HepG2 (cell line): ENCODE measurements around the gene UBAC2. TPM values are rescaled to one million over a fixed set of nuclear protein-coding genes. Genes with fewer than 3 reads are reported as not detected.

Experiments used
- ATAC-seq: fragments of 200-7000 bp; cut with Tn5 transposase; 3 replicates; pipeline ENCODE4 v1.9.1; 2020; ENCODE audit warnings: mild to moderate bottlenecking, moderate library complexity
- BruUV-seq: library from RNA; stranded (reverse); fragments of 400-500 nt; replicated peaks from 2 replicates; lab custom pipeline; 2021; lab: Mats Ljungman, UMichigan
- CTCF ChIA-PET: fragments of 300-600 bp; formaldehyde crosslinking; extraction: SDS; loops from one replicate; lab custom pipeline; 2021; ENCODE audit warnings: low total read pairs, inconsistent platforms, low intra/inter-chr PET ratio; lab: Yijun Ruan, JAX
- POLR2A ChIA-PET: fragments of 350-600 bp; sonication (Branson Sonifier 250); formaldehyde crosslinking; loops from one replicate; lab custom pipeline; 2020; ENCODE audit warnings: antibody characterized with exemption, inconsistent platforms; lab: Yijun Ruan, JAX
- DNase-seq: peaks from one replicate; pipeline ENCODE4 v3.0.0-alpha.2; 2015; ENCODE audit warnings: low spot score
- FAIRE-seq: peaks from 3 replicates; lab custom pipeline; 2011; peaks lifted over from hg19 to GRCh38; lab: Jason Lieb, UNC
- H2AFZ ChIP-seq: one replicate; pipeline ENCODE4 v1.6.1; 2011; ENCODE audit warnings: low read length, inconsistent platforms
- H3K27ac ChIP-seq: fragments of 300-600 bp; 3 replicates; pipeline ENCODE4 v1.8.0; 2011; ENCODE audit warnings: mixed run types, mild to moderate bottlenecking, mixed read lengths, low read length, inconsistent platforms; ENCODE audit not compliant: insufficient read depth; ENCODE audit errors: extremely low read length
- H3K27me3 ChIP-seq, 2 experiments: fragments of 200-600 bp in 1 of 2; 2 replicates in 1 of 2; 3 replicates in 1 of 2; pipeline versions ENCODE4 v1.6.0 to v1.8.0; 2011; ENCODE audit warnings: low read length in 2 of 2, mild to moderate bottlenecking in 2 of 2, moderate library complexity in 2 of 2, inconsistent platforms in 1 of 2; ENCODE audit not compliant: insufficient read depth in 2 of 2, control insufficient read depth in 1 of 2
- H3K36me3 ChIP-seq, 2 experiments: fragments of 200-600 bp in 1 of 2; replicated peaks in 1 of 2; 2 replicates in 1 of 2; 3 replicates in 1 of 2; pipeline versions ENCODE4 v1.5.1 to v1.8.0; 2011; ENCODE audit warnings: low read length in 2 of 2, inconsistent platforms in 1 of 2; ENCODE audit not compliant: insufficient read depth in 2 of 2, control insufficient read depth in 1 of 2
- H3K4me1 ChIP-seq: 2 replicates; pipeline ENCODE4 v1.5.1; 2012; ENCODE audit warnings: low read length, inconsistent platforms; ENCODE audit not compliant: insufficient read depth
- H3K4me2 ChIP-seq: 2 replicates; pipeline ENCODE4 v1.6.0; 2011; ENCODE audit warnings: low read depth, low read length, inconsistent platforms
- H3K4me3 ChIP-seq, 3 experiments: fragments of 200-600 bp in 1 of 3; sonication (generic), shearing (Covaris generic) in 1 of 3; replicated peaks in 1 of 3; 2 replicates each; pipeline ENCODE4 v1.5.1; 2011 to 2016; ENCODE audit warnings: low read length in 3 of 3, inconsistent platforms in 2 of 3, low read depth in 2 of 3, mild to moderate bottlenecking in 2 of 3, control low read depth in 1 of 3, mixed read lengths in 1 of 3; ENCODE audit not compliant: insufficient read depth in 1 of 3
- H3K79me2 ChIP-seq: one replicate; pipeline ENCODE4 v1.6.1; 2011; ENCODE audit warnings: low read length, inconsistent platforms; ENCODE audit not compliant: insufficient read depth
- H3K9ac ChIP-seq: 2 replicates; pipeline ENCODE4 v1.6.0; 2011; ENCODE audit warnings: mild to moderate bottlenecking, low read depth, low read length, inconsistent platforms; ENCODE audit not compliant: insufficient read depth
- H3K9me3 ChIP-seq: 2 replicates; pipeline ENCODE4 v1.5.1; 2012; ENCODE audit warnings: mild to moderate bottlenecking, low read length
- H4K20me1 ChIP-seq: 2 replicates; pipeline ENCODE4 v1.6.0; 2011; ENCODE audit warnings: inconsistent platforms, mild to moderate bottlenecking, low read length, moderate library complexity; ENCODE audit not compliant: insufficient read depth
- DPF2 ChIP-seq: sonication (generic); formaldehyde crosslinking; IDR thresholded peaks from 2 replicates; pipeline ENCODE4 v1.4.0; 2020; ENCODE audit warnings: mild to moderate bottlenecking, low read depth, missing genetic modification reagents, borderline replicate concordance
- ETV5 ChIP-seq: IDR thresholded peaks from 2 replicates; pipeline ENCODE4 v1.6.1; 2018; ENCODE audit warnings: missing biosample characterization, missing genetic modification reagents, inconsistent platforms, borderline replicate concordance
- HOXA7 ChIP-seq: sonication (generic); formaldehyde crosslinking; IDR thresholded peaks from 2 replicates; pipeline ENCODE4 v1.8.1; 2022; ENCODE audit warnings: mild to moderate bottlenecking, missing genetic modification reagents, moderate library complexity
- MYPOP ChIP-seq: sonication (generic); formaldehyde crosslinking; IDR thresholded peaks from 2 replicates; pipeline ENCODE4 v1.8.1; 2023; ENCODE audit warnings: mild to moderate bottlenecking, moderate library complexity, missing genetic modification reagents
- NFKBIZ ChIP-seq: IDR thresholded peaks from 2 replicates; pipeline ENCODE4 v1.6.1; 2018; ENCODE audit warnings: missing genetic modification reagents, missing compliant biosample characterization
- PITX1 ChIP-seq: sonication (generic); formaldehyde crosslinking; IDR thresholded peaks from 2 replicates; pipeline ENCODE4 v1.5.1; 2020; ENCODE audit warnings: mild to moderate bottlenecking, missing genetic modification reagents
- RBAK ChIP-seq: sonication (generic); formaldehyde crosslinking; IDR thresholded peaks from 2 replicates; pipeline ENCODE4 v1.5.1; 2020; ENCODE audit warnings: mild to moderate bottlenecking, missing genetic modification reagents
- RERE ChIP-seq: IDR thresholded peaks from 2 replicates; pipeline ENCODE4 v1.6.1; 2016; ENCODE audit warnings: low read depth, missing genetic modification reagents, missing compliant biosample characterization
- TAF15 ChIP-seq: fragments of 200-400 bp; formaldehyde crosslinking; IDR thresholded peaks from one replicate; pipeline ENCODE4 v1.6.1; 2018; ENCODE audit warnings: mild to moderate bottlenecking, low read depth, low read length; ENCODE audit not compliant: poor library complexity, severe bottlenecking
- TFE3 ChIP-seq: IDR thresholded peaks from 2 replicates; pipeline ENCODE4 v1.6.1; 2016
- ZBTB25 ChIP-seq: IDR thresholded peaks from 2 replicates; pipeline ENCODE4 v1.6.1; 2018; ENCODE audit warnings: missing genetic modification reagents
- ZNF430 ChIP-seq: sonication (generic); formaldehyde crosslinking; IDR thresholded peaks from 2 replicates; pipeline ENCODE4 v1.9.0; 2021; ENCODE audit warnings: mild to moderate bottlenecking, missing genetic modification reagents
- ZNF503 ChIP-seq: sonication (generic); formaldehyde crosslinking; IDR thresholded peaks from 2 replicates; pipeline ENCODE4 v1.4.0; 2020; ENCODE audit warnings: missing genetic modification reagents
- ZNF777 ChIP-seq: sonication (generic); formaldehyde crosslinking; IDR thresholded peaks from 2 replicates; pipeline ENCODE4 v1.4.0; 2020; ENCODE audit warnings: missing genetic modification reagents
- WGBS: methylation state at CpG from one replicate; pipeline ENCODE4 v1.1.6; 2017; ENCODE audit warnings: low lambda C conversion rate; 5-methylcytosine and 5-hydroxymethylcytosine counted together
- in situ Hi-C: cut with HindIII; loops from 2 replicates; pipeline ENCODE4 v1.10.0; 2017; ENCODE audit warnings: low pct_unique_long_range_greater_than_20kb; ENCODE audit not compliant: extremely low pct_ligation_motif_present
- intact Hi-C: fragments of 100-400 bp; cut with micrococcal nuclease; formaldehyde crosslinking; loops from one replicate; pipeline ENCODE4 v1.10.0; 2022; ENCODE audit not compliant: unreplicated experiment
- polyA plus RNA-seq, 8 experiments: library from polyadenylated mRNA; depleted of rRNA in 3 of 8; stranded (reverse) in 7 of 8; unstranded in 1 of 8; fragments of >200 nt; fragmentation: Illumina TruSeq in 4 of 8; extraction: Trizol in 4 of 8; gene quantifications; 2 replicates each; pipeline versions ENCODE4 v1.2.1 to v1.2.3, GENCODE V29; 2011 to 2016; ENCODE audit warnings: low read depth in 4 of 8, missing spikeins in 1 of 8, mixed read lengths in 1 of 8; ENCODE audit not compliant: insufficient read depth in 1 of 8
- total RNA-seq, 5 experiments: library from RNA; depleted of rRNA; stranded (reverse); fragments of >200 nt; fragmentation: Illumina TruSeq; extraction: Trizol; gene quantifications; 2 replicates each; pipeline ENCODE4 v1.2.3, GENCODE V29; 2016; ENCODE audit warnings: low read depth in 1 of 5

Gene UBAC2
- total and polyA plus RNA-seq, 2 of the 13 experiments (the other 11 are each of a cell fraction or from before 2014, with no cell fraction given): 61.3 to 80.8 TPM

GRCh38 chr13:99289271-99289670 is 88.6 kb downstream of the UBAC2 start:
- FAIRE-seq (no peak), ATAC-seq (no peak), DNase-seq (no peak)
- Histone ChIP-seq H3K4me3 (no peak overlapping the region), H3K79me2 (no peaks in the 10 kb centered on the region), H2AFZ (no peak overlapping the region), H3K4me2 (no peak overlapping the region), H4K20me1 (no peaks in the 10 kb centered on the region), H3K36me3 (peaks cover 2 to 6% of the 10 kb centered on the region in 2 experiments; a peak in 3 of 5 replicates), H3K9me3 (no peaks in the 10 kb centered on the region), H3K9ac (no peak overlapping the region), H3K27ac (no peak overlapping the region), H3K4me1 (peaks cover 17% of the 10 kb centered on the region), H3K27me3 (no peaks in the 10 kb centered on the region)
- WGBS: 97% methylated on average over 2 of the region's 2 CpGs
- ChIA-PET CTCF (no interaction called here), POLR2A (no interaction called here)
- in situ Hi-C loops: no loop called here
- intact Hi-C loops: no loop called here
- BruUV-seq: no TSS peak
- TF ChIP-seq TAF15: no peak
- TF ChIP-seq DPF2 (CRISPR knock-in tag): no peak
- no peak for TF ChIP-seq RERE (CRISPR knock-in tag)
- no peak for TF ChIP-seq NFKBIZ (CRISPR knock-in tag)
- TF ChIP-seq RBAK (CRISPR knock-in tag): no peak
- no peak for TF ChIP-seq ZNF430 (CRISPR knock-in tag)
- TF ChIP-seq HOXA7 (CRISPR knock-in tag): no peak
- TF ChIP-seq ETV5 (CRISPR knock-in tag): no peak
- TF ChIP-seq ZNF777 (CRISPR knock-in tag): no peak
- TF ChIP-seq ZBTB25 (CRISPR knock-in tag): no peak
- no peak for TF ChIP-seq TFE3 (CRISPR knock-in tag)
- no peak for TF ChIP-seq PITX1 (CRISPR knock-in tag)
- no peak for TF ChIP-seq MYPOP (CRISPR knock-in tag)
- TF ChIP-seq ZNF503 (CRISPR knock-in tag): no peak
